Muscle of arm (tissue), 12 donors: ENCODE data around the gene TNS3. TPM values are rescaled to one million over a fixed set of nuclear protein-coding genes. Genes with fewer than 3 reads are reported as not detected.

Source experiments
- DNase-seq: peaks from one replicate; pipeline ENCODE4 v3.0.0-alpha.2; 2013
- polyA plus RNA-seq, 12 donors: library from polyadenylated mRNA; unstranded; fragments of 120-200 nt; gene quantifications; one replicate each; pipeline ENCODE4 v1.2.1, GENCODE V29; 2013; ENCODE audit not compliant: insufficient read length in 12 of 12

Gene TNS3
- polyA plus RNA-seq, 12 donors, result 20.0 to 58.4 (median 27.5) TPM; not detected in 1

DNA sequence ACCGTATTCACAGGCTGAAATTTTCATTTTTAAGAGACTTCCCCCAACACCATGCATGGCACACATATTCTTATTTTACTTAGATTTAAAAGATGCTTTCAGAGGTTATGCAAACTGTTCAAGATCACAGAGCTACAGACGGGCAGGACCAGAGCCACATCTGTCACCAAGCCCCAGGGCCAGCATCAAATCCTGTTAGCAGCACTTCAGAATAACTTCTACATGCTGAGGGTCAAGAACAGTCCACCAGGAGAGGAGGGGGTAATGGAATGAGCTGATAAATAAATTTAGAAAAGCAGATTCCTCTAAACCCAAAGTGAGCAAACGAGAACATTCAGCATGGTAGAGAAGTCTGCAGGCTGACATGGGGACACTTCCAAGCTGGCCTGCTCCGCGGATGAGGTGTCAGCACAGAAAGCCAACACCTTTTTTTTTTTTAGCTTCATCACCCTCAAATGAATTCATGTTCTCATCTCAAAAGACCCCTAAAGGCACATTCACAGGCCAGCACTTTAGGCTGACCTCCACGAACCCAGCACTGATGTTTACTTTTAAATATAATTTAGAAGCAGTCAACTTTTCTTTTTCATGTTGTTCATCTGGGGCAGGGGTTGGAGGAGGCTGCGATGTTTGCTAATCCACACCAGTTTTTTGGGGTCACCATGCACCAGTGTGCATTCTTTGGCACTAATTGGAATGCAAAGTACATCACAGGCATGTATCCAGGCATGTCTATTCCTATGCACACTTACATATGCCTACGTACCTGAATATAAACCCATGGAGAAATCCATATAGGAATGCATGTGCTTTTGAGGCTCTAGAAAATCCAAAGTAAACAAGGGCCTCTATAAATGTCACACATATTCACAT, 249.0 kb downstream of the TNS3 start:
- DNase-seq, result no peak

DNA sequence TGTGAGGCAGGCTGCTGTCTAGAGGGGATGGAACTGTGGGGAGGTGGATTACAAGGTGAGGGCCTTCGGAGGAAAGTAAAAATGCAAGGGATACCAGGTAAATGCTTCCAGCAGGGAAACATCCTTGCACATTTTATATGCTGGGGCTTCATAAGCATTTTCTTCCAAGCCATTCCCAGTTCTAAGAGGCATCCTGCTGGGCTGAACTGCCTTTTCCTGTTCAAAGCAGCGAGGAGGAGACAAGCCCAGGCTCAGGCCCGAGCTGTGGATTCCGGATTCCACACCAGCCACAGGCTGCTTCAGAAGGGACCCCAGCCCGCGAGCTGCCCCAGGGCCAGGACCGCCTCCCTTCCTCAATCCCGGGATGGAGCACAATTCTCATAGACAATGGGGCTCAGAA, 249.7 kb downstream of the TNS3 start:
- no peak for DNase-seq

DNA sequence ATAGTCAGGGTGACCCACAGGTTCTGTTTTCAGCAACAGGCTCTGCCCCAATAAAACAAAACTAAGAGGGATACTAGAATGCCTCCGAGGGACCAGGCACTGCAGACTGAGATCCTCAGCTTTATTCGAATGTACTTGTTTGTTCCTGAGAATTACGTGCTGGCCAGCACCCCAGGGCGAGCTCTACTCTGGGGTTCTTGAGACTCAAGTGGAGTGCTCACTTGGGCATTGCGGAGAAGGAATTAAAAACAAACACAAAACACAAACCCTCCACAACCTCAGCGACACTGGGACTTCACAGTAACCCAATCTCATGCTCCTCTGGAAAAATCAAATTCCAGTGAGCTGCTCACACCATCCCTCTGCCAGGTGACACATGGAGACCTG, 250.7 kb downstream of the TNS3 start:
- DNase-seq, result no peak

DNA sequence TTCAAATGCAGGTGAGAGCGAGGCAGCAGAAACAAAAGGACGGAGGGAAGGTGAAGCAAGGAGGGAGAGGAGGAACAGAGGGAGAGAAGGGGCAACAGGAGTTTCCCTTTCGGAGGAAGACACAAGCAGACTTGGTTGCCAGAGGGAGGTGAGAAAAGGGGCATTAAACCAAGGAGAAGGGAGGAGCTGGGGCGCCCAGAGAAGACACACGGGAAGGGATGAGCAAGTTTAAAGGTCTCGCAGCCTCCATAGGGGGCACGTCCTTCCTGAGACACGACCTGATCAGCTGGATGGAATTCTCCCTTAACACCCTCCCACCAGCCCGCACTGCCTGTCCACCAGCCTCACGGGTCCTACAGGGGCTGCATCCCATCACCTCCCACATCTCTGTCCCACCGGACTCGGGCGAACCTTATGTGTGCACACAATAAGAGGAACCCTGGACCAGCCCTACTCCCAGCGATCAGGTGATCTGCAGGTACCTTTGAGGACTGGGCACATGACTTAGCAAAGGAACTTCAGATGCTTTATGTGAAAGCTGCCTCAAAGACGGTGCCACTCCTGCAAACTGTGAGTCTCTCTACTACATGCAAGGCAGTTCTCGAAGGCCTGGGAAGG, 251.2 kb downstream of the TNS3 start:
- DNase-seq, result no peak

DNA sequence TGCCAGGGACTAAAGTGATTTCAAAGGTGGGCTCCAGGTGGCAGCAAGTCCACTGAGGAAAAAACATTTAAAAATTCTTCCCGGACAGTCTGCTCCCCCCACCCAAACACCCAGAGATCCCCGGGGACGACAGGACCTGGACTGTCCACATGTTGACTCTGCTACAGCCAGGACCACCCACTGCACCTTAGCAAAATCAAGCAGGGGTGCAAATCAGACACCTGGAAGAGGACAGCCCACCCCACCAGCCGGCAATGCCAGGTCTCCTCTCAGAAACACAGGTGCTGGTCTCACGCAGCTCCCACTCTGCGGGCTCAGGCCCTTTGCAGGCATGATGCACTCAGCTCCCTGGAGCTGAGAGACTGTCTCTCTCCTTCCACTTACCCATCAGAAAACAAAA, 251.9 kb downstream of the TNS3 start:
- DNase-seq, result no peak

DNA sequence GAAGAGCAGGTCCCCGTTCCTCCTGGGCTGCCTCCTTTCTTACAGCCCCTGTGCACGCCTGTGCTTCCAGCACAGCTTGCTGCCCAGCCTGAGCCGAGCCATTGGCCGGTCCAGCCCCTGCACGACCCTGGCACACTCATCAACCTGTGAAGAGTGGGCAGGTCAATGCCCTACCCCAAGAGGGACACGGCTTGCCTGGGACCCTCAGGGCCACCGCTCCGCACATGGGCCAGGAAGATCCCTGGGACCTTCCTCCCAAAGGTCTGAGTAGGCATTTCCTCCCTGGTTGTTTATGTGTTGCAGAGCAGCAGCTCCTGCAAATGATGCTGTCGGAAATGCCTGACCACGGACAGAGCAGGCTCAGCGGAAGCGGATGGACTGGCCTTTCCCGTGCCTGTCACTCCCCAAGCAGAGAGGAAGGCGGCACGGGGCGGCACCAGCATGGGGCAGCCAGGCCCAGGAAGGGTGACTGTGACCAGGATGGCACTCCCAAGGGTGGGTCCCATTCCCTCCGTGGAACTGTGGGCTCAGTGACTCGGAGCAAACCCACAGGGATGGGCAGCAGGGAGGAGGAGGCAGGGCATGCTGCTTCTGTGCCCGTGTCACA, 252.5 kb downstream of the TNS3 start:
- no peak for DNase-seq

DNA sequence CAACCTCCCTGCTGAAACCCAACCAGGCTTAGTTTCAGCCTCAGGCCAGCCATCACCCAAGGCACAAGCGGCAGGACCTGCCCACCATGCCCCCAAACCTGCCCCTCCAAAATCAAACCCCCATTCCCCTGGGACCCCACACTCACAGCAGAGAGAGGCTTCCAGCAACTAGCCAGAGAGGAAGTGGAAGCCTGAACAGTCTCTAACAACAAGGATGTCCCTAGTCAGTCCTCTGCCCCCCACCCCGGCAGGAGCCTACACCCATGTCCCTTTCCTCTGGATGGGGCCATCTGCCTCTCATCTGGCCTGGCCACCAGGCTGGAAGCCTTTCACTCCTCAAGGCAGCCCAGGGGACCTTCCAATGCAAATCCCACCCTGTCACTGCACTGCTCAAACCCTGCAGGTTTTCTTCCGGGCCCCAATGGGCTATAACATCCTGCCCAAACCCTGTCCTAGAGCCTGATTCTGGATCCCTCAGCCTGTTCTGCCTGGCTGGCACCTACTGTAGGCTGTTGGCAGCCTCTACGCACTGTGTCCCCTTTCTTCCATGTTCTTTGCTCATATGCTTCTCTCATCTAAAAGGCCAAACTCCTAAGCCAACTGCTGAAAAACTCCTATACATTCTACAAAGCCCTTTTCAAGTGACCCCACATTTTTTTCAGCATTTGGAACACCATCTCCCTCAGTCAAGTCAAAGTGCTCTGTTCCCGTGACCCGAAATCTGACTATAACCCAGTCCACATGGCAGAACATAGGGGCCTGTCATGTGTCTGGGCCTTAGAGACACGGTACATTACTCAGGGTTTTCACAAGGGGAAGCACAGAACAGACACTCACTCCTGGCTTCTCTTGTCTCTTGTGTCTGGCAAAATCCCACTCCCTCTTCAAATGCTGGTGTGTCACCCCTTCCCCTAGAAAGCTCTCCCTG, 253.3 kb downstream of the TNS3 start:
- DNase-seq, result no peak

DNA sequence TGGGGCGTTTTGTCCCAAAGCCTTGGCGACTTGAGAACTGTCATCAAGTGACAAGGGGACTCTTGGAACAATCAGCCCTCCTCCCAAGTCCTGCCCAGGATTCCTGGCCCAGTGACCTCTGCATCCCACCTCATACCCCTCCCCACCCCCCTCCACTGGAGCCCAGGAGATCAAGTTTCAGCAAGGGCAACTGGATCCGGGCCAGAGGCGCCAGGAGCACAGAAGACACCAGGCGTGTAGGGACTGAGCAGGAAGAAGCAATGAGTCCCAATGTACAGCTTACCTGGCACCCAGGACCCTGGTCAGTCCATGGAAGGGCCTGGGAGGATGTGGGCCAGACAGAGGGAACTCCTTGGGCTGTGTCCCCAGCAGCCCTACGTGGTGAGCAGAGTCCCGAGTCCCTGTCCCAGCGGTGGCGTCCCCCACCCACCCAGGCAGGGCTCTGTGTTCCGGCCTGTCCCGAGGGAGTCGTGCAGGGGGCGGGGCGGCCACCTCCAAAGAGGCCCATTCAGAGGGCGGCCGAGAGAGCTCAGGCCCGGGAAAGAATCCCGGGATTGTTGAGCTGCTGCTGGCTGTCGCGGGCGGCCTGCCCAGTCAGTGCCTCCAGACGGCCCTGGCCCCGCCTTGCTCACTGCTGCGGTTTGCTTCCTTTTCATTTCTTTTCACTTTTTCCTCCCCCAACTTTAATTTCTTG, 254.1 kb downstream of the TNS3 start:
- DNase-seq, result peak; percentile 84

DNA sequence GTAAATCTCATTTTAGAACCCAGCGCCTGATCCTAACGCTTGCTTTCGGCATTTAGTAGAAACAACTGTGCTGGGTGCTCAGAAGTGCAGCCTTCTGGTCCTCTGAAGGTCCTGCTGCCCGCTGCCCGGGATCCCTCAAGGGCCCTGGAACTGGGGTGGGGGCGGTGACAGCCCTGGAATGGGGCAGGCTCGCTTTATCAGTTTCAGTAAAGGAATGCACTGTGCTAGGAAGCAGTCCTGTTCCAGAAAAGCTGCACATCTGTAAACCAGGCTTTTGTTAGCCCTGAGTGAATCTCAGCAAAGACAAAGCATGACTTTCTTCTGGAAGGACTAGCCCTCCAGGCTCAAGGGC, 254.6 kb downstream of the TNS3 start:
- peak; percentile 34 for DNase-seq

DNA sequence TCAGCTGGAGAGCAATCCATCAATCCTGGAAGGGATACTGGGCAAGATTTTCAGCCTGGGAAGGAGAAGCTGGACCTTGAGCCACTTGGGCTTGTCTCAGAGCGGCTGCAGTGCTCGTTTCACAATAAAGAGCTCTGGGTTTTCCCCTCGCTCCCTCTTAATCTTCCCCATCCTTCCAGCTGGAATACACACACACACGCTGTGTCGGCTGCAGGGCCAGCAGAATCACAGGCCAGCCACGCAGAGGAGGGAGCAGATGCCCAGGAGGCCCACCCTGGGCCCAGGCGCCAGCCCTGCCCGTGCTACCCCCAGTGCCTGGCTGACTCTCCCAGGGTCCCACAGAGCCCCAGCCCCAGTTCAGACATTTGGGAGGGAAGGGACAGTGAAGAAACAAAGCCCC, 255.1 kb downstream of the TNS3 start:
- peak; percentile 82 for DNase-seq

DNA sequence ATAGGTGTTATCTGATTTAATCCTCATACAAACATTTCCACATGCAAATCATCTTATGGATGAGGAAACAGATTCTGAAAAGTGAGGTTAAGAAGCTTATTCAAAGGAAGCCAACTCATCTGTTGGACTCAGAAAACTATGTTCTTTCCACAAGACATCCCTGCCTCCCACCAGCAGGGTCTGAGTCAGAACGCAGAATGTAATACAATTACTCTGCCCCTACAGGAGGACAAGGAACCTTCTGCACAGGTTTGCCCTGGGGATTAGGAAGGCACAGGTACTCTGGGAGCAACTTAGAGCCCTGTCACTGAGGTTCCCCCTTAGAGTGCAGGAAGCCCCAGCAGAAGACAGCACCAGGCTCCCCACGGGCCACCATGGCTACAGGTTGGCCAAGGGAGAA, 255.7 kb downstream of the TNS3 start:
- DNase-seq, result peak; percentile 25

DNA sequence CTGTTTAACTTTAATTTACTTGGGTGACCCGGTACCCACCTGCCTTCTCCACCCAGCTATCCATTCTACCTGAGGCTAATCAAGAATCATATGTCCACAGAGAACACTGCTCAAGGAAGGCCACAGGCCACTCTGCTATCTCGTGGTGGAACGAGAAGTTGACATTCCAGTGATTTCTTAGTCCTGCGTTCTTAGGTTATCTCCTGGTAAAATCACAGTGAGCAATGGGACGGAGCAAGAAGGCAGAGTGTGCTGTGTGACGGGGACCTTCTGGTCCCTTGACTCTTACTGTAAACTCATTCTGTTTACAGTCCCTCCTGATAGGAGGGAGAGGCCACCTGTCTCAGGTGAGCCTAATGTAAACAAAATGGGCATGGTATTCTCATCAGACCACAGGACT, 256.6 kb downstream of the TNS3 start:
- DNase-seq, result no peak

DNA sequence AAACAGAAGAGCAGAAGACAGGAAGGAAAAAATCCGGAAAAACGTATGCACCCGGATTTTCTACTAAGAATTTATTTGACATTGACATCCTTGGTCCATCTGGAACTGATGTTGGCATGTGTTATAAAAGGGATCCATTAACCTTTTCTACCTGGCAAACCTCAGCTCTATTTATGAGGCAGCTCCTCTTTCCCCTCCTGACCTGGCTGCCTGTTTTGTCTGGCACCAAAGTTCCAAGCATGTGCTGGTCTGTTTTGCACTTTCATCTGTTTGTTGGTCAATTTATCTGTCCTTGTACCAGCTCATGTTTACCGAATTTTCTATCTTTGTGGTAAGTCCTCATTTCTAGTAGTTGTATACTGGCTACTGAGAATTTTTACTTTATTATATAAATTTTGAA, 258.0 kb downstream of the TNS3 start:
- DNase-seq, result no peak

DNA sequence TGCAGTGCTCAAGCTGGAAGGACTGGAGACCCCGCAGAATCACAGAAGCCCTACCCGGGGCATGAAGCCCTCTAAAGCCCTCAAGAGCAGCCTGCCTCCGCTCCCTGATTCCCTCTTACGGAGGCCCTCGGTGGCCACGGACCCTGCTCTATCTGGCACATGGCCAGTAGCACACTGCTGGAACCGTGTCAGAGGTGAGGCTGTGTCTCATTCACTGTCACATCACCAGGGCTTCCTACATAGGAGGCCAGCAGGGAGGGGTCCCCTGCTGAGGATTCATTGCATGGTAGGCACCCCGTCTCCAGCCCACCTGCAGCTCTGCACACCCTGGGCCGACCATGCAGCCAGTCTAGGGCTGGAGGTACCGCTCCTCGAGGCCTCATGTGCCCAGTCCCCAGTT, 259.2 kb downstream of the TNS3 start:
- no peak for DNase-seq

DNA sequence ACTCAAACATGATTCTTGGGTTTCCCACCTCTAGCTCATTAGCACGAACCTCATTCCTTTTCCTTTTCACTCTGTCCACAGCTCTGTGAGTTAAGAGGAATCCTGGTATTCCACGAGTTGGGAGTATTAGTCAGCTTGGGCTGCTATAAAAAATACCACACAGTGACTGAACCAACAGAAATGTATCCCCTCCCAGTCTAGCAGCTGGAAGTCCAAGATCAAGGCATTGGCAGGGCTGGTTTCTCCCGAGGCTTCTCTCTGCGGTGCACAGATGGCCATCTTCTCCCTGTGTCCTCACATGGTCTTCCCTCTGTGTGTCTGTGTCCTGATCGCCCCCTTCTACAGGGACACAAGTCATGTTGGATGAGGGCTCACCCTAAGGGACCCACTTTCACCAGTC, 261.6 kb downstream of the TNS3 start:
- no peak for DNase-seq

DNA sequence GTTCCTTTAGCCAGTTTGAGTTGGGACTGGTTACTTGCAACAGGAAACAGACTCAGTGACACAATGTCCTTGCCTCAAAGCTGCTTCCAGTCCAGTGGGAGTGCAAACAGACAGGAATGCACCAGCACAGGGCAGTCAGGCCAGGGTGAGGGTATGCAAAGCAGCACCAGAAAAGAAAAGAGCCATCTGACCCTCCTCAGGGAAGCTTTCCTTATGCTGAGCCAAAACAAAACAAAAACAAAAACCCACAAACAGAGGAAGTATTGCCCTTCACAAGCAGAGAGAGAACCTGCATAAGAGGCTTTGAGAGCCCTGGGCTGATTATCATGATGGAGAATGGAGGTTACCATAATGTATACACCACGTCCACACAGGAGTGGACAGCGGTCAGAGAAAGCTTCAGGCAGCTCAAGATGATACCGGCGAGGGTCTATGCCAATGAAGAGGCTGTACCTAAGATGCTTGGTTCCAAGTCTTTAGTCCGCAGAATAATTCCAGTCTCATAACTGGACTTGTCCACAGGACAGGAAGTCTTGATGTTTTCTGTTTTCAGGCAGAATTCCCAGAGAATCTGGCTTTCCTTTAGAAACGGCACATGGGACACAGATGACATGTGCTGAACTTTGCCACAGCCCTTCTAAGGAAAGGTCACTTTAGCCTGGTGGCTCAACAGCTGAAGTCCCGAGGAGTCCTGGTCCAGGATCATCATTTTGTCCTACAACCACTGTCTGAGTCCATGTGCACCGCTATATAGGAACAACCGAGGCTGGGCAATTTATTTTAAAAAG, 263.3 kb downstream of the TNS3 start:
- no peak for DNase-seq

DNA sequence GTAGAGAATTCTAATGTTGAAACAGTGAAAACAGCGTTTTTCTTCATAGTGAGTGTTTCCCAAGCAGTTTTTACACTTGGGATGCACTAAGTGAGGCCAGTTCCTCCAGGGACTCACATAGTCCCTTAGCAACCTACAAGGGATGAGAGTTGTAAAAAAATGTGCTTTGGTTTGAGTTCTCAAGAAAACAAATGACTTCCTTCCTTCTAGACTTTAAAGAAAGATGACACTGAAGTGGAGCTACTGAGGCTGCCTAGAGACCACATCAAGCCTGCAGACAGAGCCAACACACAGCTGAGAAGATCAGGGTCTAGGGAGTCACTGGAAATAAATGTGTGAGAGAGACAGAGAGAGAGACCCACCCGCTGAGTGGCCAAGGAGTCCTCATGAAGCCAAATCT, 264.4 kb downstream of the TNS3 start:
- DNase-seq, result no peak

DNA sequence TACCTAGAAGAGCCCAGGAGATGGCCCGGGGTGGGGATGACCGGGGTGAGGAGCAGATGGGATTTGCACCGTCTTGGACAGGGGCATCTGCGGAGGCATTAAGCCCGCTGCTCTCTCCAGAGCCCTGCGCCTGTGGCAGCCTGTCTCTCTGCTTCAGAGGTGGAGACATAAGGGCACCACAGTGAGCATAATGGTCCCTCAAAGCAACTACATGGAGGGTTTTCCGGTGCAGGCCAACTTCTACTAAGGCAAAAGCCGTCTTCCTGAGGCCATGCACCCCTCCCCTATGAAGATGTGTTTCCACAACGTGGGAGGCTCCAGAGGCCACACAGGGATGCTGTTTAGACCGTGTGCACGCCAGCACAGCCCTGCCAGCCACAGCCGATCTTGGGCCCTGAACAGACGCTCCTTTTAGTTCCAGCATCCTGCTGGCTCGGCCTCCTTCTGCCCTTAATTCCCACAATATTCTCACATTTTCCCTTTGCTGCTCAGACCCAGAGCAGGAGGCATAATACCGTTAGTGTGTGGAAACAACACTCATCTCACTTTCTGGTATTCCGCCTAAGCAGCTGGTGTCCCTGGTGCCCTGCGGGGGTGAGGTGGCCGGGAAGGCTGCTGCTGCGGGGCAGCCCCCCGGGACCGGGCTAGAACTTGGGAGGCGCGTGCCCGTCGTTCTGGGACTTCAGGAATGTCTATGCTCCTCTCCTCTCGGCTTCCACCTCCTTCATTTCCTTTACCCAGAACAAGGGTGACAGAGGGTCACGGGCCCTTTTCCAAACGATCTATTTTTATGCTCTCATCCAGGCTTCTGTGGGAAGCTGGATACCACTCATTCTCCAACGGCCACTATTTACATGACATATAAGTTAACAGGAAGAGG, 266.9 kb downstream of the TNS3 start:
- DNase-seq, result peak; percentile 39

DNA sequence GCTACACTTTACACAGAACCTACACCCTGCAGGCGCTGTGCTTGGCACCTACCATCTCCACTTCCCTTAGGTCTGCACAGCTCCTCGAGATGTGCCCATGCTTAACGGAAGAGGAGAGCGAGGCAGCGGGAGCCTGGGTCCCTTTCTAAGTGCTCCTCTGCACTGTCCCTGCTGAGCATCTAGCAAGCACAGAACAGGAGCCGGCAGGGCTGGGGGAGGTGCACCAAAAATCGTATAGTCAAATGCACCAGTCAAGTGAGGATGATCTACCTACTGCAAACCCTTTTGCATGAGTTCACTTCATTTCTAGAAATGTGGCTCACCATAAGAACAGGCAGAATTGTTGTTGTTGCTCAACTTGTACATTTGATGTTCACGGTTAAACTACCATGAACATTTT, 267.7 kb downstream of the TNS3 start:
- DNase-seq, result no peak

DNA sequence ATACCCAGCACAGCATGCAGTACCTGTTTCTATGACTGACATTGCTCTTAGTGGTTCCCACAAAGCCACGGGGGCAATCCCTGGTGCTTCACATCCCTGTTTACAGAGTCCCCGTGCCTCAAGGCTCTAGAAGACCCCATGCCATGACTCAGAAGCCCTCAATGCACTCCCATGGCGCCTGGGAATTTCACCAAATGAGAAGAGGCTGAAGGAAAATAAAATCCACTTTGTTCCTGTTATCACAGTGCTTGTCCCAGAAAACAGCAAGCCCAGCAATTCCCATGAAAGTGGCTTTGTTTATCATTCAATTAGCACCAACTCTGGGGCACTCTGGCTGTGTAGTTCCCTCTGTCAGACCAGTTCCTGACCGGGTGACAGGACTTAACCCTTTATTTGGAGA, 268.3 kb downstream of the TNS3 start:
- DNase-seq, result no peak
